GM12801 (cell line): Measurements from ENCODE around the gene CFAP298.

ENCODE experiments used
- CTCF ChIP-seq: IDR thresholded peaks from one replicate; pipeline ENCODE4 v1.5.1; 2011; ENCODE audit warnings: control low read depth; ENCODE audit not compliant: insufficient read length; ENCODE audit errors: extremely low read depth

Gene CFAP298

GRCh38 chr21:32581732-32582131 is 30.4 kb downstream of the CFAP298 start:
- no peak for TF ChIP-seq CTCF

GRCh38 chr21:32580949-32581348 is 31.2 kb downstream of the CFAP298 start:
- TF ChIP-seq CTCF, result no peak

- TF ChIP-seq CTCF, result no peak
Observed at GRCh38 chr21:32578107-32578691, 34.0 kb downstream of the CFAP298 start.

GRCh38 chr21:32576011-32576410 is 36.2 kb downstream of the CFAP298 start:
- no peak for TF ChIP-seq CTCF

DNA sequence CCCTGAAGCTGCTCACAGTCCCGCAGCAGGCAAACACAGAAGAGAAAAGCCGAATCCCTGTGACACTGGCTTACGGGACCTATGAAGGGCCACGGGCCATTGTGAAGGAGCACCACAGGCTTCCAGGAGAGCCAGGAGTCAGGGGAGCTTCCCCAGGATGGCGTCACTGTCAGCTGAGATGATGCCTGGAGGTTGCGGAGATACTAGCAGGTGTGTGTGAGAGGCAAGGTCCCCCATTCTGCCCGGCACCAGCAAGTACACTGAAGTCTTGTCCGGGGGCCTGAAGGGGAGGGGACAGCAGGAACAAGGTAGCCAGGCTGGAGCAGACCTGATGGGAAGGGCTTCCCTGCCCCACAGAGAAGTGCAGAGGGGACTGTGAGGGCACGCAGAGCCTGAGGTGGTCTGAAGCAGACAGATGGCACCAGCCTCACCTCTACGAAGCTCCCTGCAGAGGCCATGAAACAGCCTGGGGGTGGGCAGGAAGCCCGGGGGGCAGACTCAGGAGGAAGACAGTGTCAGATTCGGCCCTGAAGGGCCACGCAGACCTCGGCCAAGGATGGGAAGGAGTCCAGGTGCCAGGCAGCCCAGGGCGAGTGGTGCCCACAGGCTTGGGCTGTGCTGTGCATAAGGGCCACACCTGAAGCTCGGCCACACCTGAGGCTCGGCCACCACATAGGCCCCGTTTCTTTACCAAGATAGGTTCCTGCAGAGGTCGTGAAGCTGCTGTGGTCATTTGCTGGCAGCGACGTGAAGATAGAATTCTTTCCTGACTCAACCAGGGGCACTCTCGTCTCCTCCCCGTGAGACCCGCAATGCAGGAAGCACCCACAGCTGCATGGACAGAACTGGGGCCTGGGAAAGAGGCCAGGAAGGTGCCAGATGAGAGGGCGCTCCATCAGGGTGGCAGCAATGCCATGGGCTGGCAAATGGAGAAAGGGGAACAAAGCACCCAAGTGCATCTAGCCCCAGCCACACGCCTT is 36.9 kb downstream of the CFAP298 start:
- TF ChIP-seq CTCF, result no peak

DNA sequence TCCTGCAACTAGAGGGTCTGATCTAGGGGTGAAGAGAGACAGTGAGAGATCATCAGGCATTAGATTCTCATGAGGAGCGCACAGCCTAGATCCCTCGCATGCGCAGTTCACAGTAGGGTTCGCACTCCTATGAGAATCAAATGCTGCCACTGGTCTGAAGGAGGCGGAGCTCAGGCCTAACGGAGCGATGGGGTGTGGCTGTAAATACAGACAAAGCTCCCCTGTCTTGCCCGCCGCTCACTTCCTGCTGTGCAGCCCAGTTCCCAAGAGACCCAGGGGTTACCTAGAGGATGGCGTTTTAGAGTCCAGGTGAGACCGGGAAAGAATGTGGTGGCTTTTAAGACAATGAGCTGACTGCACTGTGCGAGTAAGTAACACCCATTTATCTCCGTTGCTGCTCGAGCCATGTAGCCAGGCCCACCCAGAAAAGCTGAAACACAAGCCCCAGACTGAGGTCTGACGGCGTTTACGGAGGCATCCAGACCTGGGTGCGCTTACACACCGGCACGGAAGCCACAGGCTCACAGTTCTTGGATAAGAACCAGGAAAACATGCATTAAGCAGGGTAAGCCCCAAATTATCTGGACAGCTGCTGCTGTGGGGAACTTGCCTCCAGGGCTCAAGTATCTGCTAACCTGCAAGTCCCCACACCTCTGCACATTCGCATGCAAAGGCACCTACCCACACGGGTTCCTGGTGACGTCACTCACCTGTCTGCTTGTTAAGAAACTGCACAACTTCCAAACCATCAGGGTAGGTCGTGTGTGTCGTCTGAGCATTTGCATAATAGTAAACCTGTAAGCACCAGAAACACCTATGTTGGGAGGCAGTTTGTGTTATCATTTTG is 39.4 kb downstream of the CFAP298 start:
- no peak for TF ChIP-seq CTCF

- TF ChIP-seq CTCF, result no peak
Observed at GRCh38 chr21:32570456-32570855, 41.7 kb downstream of the CFAP298 start.
